Embryonic facial prominence (tissue), 1 donor: ENCODE data around the gene FAM50A.
A peak's percentile ranks its signal among the peaks of the same experiment; 100 is the strongest.

Experiments used
- DNase-seq: peaks from one replicate; pipeline ENCODE4 v3.0.0-alpha.2; 2016; ENCODE audit errors: extremely low spot score

Gene FAM50A

DNA sequence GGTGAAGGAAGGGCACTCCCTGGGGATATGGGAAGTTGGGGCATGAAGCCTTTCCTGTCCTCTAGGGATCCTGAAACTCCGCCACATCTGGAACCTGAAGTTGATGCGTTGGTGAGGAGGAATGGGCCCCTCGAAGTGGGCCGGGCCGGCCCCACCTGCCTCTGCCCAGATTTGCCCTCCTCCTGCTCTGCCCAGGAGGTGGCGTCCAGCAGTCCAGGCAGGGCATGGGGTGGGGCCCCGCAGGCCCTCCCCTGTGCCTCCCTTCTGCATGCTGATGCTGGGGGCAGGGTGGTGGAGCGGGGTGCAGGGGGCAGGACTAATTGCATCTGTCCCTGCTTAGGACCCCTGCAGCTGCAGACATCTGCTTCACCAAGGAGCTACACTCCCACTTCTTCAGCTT lies 30.8 kb upstream of the FAM50A start:
- no peak for DNase-seq

GRCh38 chrX:154417157-154417556 lies 26.8 kb upstream of the FAM50A start:
- DNase-seq: no peak

DNA sequence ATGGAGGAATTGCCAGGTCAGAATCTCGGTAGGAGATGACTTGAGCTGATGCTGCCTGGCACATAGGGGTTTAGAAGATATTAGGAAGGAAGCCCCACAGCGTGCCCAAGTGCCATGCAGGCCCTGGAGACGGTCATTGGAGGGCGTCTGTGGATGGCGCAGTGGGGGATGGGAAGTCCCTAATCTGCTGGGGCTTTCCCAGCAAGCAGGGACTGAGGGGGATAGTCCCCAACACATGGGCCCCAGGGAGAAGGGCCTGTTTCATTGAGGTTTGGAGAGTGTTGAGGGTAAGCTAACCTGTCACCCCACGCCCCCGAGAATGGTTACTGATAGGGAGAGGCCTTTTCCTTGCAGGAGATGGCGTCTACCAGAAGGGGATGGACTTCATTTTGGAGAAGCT lies 24.8 kb upstream of the FAM50A start:
- DNase-seq: no peak

DNA sequence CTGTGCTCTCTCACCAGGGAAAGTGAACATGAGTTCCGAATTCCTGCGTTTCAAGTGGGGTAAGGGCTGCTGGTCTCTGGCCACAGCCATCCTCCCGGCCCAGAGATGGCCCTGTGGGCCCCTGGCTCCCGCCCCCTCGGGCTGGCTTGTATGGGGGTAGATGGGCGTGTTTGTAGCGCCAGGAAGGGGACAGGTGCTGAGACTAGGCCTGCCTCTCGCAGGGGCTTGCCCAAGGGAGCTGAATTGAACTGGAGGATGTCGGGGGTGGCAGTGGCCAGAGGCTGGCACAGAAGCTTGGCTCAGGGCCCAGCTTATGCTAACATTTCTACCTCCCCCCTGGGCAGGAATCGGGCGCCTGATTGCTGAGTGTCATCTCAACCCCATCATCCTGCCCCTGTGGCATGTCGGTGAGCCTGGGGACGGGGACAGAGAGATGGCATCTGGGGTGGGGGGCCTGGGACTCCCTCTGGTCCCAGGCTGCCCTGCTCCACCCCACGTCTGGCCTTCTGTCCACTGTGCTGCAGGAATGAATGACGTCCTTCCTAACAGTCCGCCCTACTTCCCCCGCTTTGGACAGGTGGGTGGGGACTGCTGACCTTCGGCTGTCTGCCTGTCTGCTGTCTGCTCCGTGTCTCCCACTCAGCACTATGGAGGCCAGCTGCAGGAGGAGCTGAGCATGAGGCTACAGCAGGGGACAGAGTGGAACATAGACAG lies 24.1 kb upstream of the FAM50A start:
- DNase-seq: no peak

GRCh38 chrX:154420402-154420756 lies 23.6 kb upstream of the FAM50A start:
- DNase-seq: no peak

DNA sequence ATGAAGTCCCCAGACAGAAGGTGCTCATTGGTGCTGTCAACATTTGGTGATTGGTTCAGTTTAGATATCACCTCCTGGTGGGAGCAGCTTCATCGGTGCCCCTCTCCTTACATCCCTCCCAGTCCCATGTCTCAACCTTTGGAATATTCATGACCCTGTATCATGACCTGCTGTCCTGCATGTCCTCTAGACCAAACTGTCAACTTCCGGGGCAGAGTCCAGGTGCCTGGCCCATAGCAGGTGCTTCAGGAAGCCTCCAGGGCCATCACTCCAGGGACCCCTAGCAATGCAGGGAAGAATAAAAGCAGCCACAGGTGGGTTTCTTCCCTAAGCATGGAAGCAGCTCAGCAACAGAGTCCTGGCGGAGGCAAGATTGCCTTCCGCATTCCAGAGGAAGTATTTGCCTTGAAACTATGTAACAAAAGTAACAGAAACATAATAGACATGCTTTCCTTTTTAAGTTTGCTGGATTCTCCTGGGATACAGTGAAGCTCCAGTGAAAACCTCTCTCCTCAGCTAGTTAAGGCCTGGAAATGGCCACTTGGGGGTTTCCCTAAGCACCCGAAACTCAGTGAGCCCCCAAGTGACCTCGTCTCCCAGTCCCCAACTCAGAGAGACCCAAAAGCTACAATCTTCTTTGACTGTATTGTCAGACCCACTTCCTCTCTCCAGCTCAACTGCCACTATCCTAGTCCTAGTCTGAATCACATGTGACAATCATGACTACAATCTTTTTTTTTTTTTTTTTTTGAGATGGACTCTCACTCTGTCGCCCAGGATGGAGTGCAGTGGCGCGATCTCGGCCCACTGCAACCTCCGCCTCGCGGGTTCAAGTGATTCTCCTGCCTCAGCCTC lies 16.8 kb upstream of the FAM50A start:
- DNase-seq: no peak

DNA sequence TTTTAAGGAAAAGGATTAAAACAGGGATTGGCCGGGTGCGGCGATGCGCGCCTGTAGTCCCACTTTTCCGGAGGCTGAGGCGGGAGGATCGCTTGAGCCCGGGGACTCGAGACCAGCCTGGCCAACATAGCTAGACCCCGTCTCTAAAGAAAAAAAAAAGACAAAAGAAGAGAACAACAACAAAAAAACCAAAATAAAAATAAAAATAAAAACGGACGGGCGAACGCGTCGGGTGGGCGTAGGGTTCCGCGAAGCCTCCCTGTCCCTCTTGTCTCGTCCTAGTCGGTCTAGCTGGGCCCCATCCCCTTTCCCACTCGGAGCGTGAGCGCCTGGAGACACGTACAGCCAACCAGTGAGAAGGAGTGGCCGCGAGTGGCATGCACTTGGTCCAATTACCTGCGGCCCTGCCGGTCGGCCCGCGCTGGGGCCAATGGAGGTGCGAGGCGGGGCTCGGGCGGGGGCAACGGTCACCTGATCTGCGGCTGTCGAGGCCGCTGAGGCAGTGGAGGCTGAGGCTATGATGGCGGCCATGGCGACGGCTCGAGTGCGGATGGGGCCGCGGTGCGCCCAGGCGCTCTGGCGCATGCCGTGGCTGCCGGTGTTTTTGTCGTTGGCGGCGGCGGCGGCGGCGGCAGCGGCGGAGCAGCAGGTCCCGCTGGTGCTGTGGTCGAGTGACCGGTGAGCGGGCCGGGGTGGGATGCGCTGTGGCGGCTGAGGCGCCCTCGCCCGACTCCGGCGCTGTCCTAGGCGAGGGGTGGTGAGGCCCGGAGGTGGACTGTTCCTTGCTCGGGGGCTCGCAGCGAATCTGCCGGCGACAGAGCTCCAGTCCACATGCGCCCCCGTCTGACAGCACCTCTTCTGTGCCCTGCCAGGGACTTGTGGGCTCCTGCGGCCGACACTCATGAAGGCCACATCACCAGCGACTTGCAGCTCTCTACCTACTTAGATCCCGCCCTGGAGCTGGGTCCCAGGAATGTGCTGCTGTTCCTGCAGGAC lies 15.5 kb upstream of the FAM50A start, which contains the start of gene ATP6AP1:
ATP6AP1 (plus strand) TSS at position 502 of the 996 bp plus-strand sequence; CDS start at position 518, 16 bp downstream.
- peak; percentile 80 for DNase-seq

- DNase-seq: no peak
Measured at GRCh38 chrX:154429711-154430110, 14.2 kb upstream of the FAM50A start.

GRCh38 chrX:154430479-154430878 lies 13.5 kb upstream of the FAM50A start:
- DNase-seq: no peak

GRCh38 chrX:154430916-154431315 lies 13.0 kb upstream of the FAM50A start:
- no peak for DNase-seq

- DNase-seq: no peak
Measured at GRCh38 chrX:154431341-154431740, 12.6 kb upstream of the FAM50A start.

- DNase-seq: no peak
Measured at GRCh38 chrX:154432210-154432609, 11.7 kb upstream of the FAM50A start.

DNA sequence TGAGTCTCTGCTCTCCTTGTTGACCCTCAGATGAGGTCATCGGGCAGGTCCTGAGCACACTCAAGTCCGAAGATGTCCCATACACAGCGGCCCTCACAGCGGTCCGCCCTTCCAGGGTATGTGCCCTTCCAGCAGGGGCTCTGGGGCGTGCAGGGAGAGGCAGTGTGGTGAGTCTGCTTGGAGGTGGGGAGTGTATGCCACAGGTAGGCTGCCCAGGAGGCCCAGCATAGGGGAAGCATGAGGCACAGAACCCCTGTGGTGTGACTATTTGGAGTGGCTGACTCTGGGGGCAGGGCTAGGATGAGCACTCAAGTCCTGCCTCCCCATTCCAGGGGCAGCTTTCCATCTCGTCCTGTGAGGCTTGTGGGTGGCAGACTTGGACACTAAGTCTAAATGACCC lies 10.3 kb upstream of the FAM50A start:
- no peak for DNase-seq

DNA sequence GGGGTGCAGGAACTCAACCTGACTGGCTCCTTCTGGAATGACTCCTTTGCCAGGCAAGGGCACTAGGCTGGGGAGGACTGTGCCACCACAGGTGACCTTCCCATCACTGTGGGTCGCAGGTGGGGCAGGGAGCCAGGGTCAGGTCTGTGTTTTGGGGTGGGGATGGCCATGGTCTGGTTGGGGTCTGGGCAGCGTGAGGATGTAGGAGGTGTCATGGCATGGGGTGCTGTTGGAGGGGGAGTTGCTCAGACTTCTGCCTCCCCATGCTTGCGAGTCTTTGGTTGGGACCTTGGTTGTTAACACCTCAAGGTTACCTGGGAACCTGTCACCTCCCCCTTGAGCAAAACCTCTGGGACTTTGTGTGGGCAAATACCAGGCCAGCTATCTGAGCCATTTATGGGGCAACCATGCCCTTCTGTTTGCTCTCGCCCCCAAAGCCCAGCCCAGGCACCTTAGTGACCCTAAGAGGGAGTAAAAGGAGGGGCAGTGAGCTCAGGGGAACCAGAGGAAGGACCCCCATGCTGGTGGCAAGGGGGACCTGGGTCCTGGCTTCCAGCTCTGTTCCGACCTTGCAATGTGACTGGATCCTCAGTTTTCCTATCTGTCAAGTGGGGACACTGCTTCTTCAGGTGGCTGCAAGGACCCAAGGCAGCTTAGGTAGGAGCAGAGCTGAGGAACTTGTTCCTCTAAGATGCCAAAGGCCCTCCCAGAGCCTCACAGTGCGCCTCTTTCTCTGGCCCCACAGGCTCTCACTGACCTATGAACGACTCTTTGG lies 9.4 kb upstream of the FAM50A start:
- no peak for DNase-seq

GRCh38 chrX:154435171-154435733 lies 8.7 kb upstream of the FAM50A start:
- DNase-seq: no peak

- DNase-seq: no peak
Measured at GRCh38 chrX:154436374-154436982, 7.5 kb upstream of the FAM50A start.

DNA sequence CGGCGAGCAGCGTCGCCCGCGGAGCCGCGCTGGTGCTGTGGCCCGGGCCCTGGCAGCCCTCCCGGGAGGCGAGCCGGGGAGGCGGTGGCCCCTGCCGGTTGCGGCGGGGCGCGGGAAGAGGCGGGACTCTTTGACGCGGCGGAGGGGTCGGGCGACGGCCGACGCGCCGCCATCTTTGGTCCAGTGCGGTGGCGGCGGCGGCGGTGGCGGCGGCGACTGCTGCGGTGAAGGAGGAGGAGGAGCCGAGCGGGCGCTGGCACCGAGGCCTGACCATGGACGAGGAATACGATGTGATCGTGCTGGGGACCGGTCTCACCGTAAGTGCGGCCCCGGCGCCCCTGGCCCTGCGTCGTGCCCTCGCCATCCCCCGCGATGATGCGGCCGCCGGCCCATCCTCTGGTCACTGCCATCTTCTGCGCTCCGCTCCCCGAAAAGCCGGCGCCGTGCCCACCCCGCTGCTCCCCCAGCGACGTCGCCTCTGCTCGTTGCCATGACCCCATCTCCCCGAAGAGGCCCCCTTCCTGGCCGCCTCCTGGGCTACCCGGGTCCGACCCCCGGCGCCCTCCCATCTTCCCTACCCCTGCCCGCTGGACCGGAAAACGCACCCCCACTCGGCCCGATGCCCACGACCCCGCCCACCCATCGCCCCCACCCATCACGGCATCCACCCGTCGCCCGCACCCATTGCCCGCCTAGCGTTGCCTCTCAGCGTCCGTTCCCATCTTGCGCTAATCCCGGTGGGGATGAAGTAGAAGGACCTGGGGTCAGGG lies 6.8 kb upstream of the FAM50A start, which contains the start of gene GDI1:
GDI1 (plus strand) TSS at position 172 of the 770 bp plus-strand sequence; CDS start at position 273, 101 bp downstream.
- no peak for DNase-seq

DNA sequence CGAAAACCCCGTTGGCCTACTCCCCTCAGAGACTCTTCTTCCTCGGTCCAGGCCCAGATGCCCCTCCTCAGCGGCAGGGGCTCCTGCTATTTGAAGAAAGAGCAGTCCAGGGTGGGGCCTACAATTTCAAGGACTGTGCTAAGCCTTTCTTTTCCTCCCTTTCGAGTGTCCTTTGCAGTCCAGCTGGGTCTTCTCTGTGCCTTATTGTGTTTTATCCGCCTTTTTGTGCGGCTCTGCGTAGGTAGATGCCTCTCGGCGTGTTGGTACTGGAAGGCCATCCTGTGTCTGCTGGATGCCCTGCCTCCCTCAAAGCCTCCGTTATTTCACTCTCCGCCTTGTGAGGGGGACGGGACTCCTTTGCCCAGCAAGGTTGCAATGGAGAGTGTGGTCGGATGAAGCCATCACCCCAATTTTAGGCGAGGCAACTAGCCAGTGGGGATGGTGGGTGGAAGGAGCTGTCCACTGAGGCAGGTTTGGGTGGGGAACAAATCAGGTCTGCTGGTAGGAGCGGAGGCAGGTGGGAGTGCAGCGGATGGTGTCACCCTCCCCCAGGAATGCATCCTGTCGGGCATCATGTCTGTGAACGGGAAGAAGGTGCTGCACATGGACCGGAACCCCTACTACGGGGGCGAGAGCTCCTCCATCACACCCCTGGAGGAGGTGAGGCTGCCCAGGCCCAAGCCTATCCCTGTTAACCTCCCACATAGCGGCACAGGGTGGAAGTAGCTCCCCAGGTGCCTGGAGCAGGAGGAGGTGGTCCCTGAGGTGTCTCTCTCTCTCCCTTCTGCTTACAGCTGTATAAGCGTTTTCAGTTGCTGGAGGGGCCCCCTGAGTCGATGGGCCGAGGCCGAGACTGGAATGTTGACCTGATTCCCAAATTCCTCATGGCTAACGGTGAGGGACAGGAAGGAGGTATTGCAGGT lies 5.7 kb upstream of the FAM50A start:
- no peak for DNase-seq
